AG09319 (cell line): ENCODE measurements around the gene SLC12A7.
"Not testable (repeated sequence)": the region's sequence is repeated elsewhere in the genome, so short reads cannot be mapped to it uniquely, and the experiment has no call there.

Experiments used
- DNase-seq: peaks from one replicate; pipeline ENCODE4 v3.0.0-alpha.2; 2010; ENCODE audit warnings: low read depth; ENCODE audit errors: extremely low read depth
- CTCF ChIP-seq: IDR thresholded peaks from 2 replicates; pipeline ENCODE4 v1.5.1; 2011; ENCODE audit warnings: low read depth, mild to moderate bottlenecking, inconsistent platforms, low read length, moderate library complexity

SLC12A7 gene

GRCh38 chr5:1065143-1065750 lies 46.6 kb downstream of the SLC12A7 start:
- no peak for TF ChIP-seq CTCF
- DNase-seq, result no peak

- DNase-seq, result no peak
- TF ChIP-seq CTCF, result no peak
Observed at GRCh38 chr5:1064383-1065142, 47.3 kb downstream of the SLC12A7 start.

GRCh38 chr5:1063661-1064382 lies 48.0 kb downstream of the SLC12A7 start:
- TF ChIP-seq CTCF, result no peak
- DNase-seq, result no peak

GRCh38 chr5:1062761-1063568 lies 48.9 kb downstream of the SLC12A7 start:
- no peak for TF ChIP-seq CTCF
- DNase-seq, result no peak

- TF ChIP-seq CTCF, result no peak
- no peak for DNase-seq
Observed at GRCh38 chr5:1061916-1062315, 49.9 kb downstream of the SLC12A7 start.

GRCh38 chr5:1061292-1061691 lies 50.6 kb downstream of the SLC12A7 start:
- not testable (repeated sequence) for DNase-seq

- no peak for TF ChIP-seq CTCF
- no peak for DNase-seq
Observed at GRCh38 chr5:1060535-1060981, 51.3 kb downstream of the SLC12A7 start.
